ENCODE measurements around the gene DPP7. TPM values are rescaled to one million over a fixed set of nuclear protein-coding genes. Genes with fewer than 3 reads are reported as not detected.

The DPP7 gene
- total and polyA plus RNA-seq, 7 donors, result 26.6 to 158 (median 91.3) TPM

- Histone ChIP-seq H3K27ac (no peak overlapping the region), H3K4me3 (no peak overlapping the region), H3K27me3 (no peaks in the 10 kb centered on the region), H3K36me3 (peaks cover 25 to 84% (median 48%) of the 10 kb centered on the region in 4 donors), H3K9me3 (no peaks in the 10 kb centered on the region), H3K4me1 (peaks cover 0 to 10% (median 7%) of the 10 kb centered on the region in 4 donors)
- WGBS, 2 donors, result 82 to 85% methylated on average over 34 of the region's 34 CpGs
- TF ChIP-seq, protein P1, sequence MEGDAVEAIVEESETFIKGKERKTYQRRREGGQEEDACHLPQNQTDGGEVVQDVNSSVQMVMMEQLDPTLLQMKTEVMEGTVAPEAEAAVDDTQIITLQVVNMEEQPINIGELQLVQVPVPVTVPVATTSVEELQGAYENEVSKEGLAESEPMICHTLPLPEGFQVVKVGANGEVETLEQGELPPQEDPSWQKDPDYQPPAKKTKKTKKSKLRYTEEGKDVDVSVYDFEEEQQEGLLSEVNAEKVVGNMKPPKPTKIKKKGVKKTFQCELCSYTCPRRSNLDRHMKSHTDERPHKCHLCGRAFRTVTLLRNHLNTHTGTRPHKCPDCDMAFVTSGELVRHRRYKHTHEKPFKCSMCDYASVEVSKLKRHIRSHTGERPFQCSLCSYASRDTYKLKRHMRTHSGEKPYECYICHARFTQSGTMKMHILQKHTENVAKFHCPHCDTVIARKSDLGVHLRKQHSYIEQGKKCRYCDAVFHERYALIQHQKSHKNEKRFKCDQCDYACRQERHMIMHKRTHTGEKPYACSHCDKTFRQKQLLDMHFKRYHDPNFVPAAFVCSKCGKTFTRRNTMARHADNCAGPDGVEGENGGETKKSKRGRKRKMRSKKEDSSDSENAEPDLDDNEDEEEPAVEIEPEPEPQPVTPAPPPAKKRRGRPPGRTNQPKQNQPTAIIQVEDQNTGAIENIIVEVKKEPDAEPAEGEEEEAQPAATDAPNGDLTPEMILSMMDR (IDR thresholded peaks at IDR 0.05), result no peak
- TF ChIP-seq POLR2A (IDR thresholded peaks at IDR 0.05), result no peak
- no peak for TF ChIP-seq EP300 (IDR thresholded peaks at IDR 0.05)
- no peak for TF ChIP-seq POLR2AphosphoS5 (IDR thresholded peaks at IDR 0.05)
- intact Hi-C loops (cut with DNase I), result no loop called here
- DNase-seq, result no peak
Observed at GRCh38 chr9:137109250-137110146, 5.0 kb downstream of the DPP7 start.

DNA sequence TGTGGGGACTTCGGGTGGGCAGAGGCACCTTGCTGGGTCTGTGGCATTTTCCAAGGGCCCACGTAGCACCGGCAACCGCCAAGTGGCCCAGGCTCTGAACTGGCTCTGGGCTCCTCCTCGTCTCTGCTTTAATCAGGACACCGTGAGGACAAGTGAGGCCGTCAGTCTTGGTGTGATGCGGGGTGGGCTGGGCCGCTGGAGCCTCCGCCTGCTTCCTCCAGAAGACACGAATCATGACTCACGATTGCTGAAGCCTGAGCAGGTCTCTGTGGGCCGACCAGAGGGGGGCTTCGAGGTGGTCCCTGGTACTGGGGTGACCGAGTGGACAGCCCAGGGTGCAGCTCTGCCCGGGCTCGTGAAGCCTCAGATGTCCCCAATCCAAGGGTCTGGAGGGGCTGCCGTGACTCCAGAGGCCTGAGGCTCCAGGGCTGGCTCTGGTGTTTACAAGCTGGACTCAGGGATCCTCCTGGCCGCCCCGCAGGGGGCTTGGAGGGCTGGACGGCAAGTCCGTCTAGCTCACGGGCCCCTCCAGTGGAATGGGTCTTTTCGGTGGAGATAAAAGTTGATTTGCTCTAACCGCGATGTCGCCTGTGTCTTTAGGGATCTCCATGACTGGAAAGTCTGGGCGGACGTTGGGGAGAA is 5.8 kb downstream of the DPP7 start:
- peaks cover 0 to 6% (median 6%) of the 10 kb centered on the region in 4 donors for H3K4me1 ChIP-seq
- no peak overlapping the region for H3K4me3 ChIP-seq
- intact Hi-C loops (cut with DNase I), result no loop called here
- no peaks in the 10 kb centered on the region for H3K9me3 ChIP-seq
- 92 to 93% methylated on average over 29 of the region's 29 CpGs for WGBS, 2 donors
- DNase-seq, result peak; percentile 57
- no peaks in the 10 kb centered on the region for H3K27me3 ChIP-seq
- TF ChIP-seq, protein P1 (IDR thresholded peaks at IDR 0.05), result no peak
- TF ChIP-seq POLR2AphosphoS5 (IDR thresholded peaks at IDR 0.05), result no peak
- no peak for TF ChIP-seq POLR2A (IDR thresholded peaks at IDR 0.05)
- TF ChIP-seq EP300 (IDR thresholded peaks at IDR 0.05), result no peak
- H3K27ac ChIP-seq, result no peak overlapping the region
- H3K36me3 ChIP-seq, result peaks cover 25 to 91% (median 51%) of the 10 kb centered on the region in 4 donors

DNA sequence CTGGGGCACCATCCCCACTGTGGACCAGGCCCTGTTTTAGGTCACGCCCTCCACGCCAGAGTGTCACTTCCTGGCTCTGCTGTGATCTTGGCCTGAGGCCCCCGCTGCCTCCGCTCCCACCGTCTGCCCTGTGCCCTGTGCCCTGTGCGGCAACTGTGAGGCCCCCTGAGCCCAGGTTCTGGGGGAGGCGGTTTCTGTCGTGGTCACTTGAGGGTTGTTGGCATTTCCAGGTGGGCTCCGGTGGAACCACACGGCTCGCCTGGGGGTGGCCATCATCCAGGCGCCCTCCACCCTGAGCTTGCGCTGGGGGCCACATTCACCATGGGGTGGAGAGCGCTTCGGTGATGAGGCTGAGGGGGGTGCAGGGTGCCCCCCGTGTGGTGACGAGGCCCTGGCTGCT is 6.6 kb downstream of the DPP7 start:
- peaks cover 25 to 97% (median 56%) of the 10 kb centered on the region in 4 donors for H3K36me3 ChIP-seq
- no peaks in the 10 kb centered on the region for H3K9me3 ChIP-seq
- TF ChIP-seq EP300 (IDR thresholded peaks at IDR 0.05), result no peak
- TF ChIP-seq, protein P1 (IDR thresholded peaks at IDR 0.05), result no peak
- TF ChIP-seq POLR2AphosphoS5 (IDR thresholded peaks at IDR 0.05), result no peak
- no peak for TF ChIP-seq POLR2A (IDR thresholded peaks at IDR 0.05)
- no peak overlapping the region for H3K27ac ChIP-seq
- DNase-seq, result no peak
- no peaks in the 10 kb centered on the region for H3K27me3 ChIP-seq
- intact Hi-C loops (cut with DNase I), result no loop called here
- no peaks in the 10 kb centered on the region for H3K4me1 ChIP-seq
- H3K4me3 ChIP-seq, result no peak overlapping the region
- 96% methylated on average over 17 of the region's 17 CpGs for WGBS, 2 donors

DNA sequence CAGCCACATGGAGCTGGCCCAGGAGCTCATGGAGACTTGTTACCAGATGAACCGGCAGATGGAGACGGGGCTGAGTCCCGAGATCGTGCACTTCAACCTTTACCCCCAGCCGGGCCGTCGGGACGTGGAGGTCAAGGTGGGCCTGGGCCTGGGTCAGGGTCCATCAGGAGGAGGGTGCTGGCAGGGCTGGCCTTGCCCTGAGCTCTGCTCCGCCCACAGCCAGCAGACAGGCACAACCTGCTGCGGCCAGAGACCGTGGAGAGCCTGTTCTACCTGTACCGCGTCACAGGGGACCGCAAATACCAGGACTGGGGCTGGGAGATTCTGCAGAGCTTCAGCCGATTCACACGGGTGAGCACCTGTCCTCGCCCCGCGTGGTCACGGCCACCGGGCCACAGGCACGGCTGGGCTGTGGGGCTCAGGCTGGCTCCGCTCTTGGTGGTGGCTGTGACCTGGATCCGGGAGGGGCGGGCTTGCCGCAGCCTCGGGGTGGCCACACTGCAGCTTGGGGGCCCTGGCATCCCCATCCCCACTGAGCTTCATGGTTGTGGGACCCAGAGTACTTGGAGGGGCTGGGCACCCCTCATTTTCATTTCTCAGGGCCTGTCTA is 7.1 kb downstream of the DPP7 start:
- Histone ChIP-seq H3K9me3 (no peaks in the 10 kb centered on the region), H3K36me3 (peaks cover 22 to 97% (median 60%) of the 10 kb centered on the region in 4 donors), H3K4me1 (no peaks in the 10 kb centered on the region), H3K27me3 (no peaks in the 10 kb centered on the region), H3K27ac (no peak overlapping the region), H3K4me3 (no peak overlapping the region)
- 93 to 94% methylated on average over 27 of the region's 27 CpGs for WGBS, 2 donors
- TF ChIP-seq EP300 (IDR thresholded peaks at IDR 0.05) (no peak), POLR2A (IDR thresholded peaks at IDR 0.05) (no peak), POLR2AphosphoS5 (IDR thresholded peaks at IDR 0.05) (no peak)
- TF ChIP-seq, protein P1 (IDR thresholded peaks at IDR 0.05), result no peak
- DNase-seq, result peak; percentile 64
- intact Hi-C loops (cut with DNase I), result no loop called here

Data from sigmoid colon (tissue), 7 donors.